HG02852 (cell line): ENCODE measurements around the gene LPCAT1.
"Not testable (repeated sequence)": the region's sequence is repeated elsewhere in the genome, so short reads cannot be mapped to it uniquely, and the experiment has no call there.

Experiments
- ATAC-seq: cut with Tn5 transposase; IDR thresholded peaks from one replicate; pipeline ENCODE4 v1.9.1; 2021; ENCODE audit warnings: mild to moderate bottlenecking, moderate library complexity; ENCODE audit not compliant: unreplicated experiment

The LPCAT1 gene

DNA sequence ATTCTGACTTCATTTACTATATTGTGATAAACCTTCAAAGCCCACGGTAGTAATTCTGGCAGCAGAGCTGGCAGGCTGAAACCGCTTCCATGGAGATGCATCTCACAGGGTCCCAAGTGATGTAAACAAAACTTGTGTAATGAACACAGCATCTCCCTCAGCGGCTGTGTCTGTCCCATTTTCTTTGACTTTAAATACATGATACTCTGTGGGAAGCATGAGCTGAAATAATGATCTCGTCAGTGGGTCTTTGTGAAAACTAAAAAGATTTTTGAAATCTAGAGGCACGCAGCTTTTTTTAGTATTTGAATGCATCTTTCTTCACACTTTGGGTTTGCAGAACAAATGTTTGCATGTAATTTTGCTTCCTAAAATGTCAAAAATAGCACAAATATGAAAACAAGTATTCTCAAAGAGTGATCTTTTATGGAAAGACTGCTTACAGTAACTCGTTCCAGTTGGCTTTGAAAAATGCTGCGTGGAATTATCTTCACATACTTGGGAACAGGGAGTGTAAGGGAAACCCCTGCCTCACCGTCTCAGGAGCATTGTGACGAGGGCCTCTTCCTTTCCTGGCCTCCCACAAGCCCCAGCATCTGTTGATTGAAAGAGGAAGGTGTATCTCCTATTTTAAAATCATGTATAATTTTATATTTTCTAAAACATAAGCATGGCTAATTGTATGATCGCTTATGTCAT lies 18.1 kb upstream of the LPCAT1 start:
- no peak for ATAC-seq

DNA sequence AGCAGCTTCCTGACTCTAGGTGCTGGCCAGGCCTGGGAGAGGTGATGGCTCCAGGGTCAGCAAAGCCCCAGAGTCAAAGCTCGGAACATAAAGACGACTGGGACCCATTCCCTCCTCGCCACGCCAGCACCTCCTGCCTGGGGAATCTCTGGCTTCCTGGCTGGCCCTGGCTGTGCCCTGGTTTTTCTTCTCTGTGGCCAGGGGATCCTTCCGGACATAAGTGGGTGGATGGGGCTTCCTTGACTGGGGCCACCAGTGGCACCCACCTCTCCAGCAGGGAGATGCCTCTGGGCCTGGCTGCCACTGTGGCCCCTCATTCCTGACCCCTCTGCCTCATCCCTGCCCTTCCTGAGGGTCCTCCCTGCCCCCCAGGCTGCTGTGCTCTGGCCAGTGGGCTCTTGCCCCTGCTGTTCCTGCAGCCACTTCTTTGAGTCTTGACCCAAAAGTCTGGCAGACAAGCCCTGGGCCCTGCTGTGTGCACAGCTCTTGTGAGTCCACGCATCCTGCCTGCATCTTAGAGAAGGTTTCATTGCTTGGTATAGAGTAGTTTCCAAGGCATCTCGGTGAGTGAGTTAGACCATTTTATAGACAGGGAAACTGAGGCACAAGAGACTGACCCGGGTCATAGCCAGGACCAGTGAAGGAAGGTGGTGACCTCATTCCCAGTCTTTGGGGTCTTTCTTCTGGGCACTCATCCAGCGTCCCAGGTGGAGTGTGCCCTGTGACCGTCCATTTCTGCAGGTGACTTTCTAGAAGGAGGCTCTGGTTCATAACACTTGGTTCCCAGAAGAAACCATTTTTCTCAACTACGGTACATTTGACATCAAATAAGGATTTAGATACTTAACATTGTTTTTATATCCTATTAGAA lies 17.3 kb upstream of the LPCAT1 start:
- no peak for ATAC-seq

DNA sequence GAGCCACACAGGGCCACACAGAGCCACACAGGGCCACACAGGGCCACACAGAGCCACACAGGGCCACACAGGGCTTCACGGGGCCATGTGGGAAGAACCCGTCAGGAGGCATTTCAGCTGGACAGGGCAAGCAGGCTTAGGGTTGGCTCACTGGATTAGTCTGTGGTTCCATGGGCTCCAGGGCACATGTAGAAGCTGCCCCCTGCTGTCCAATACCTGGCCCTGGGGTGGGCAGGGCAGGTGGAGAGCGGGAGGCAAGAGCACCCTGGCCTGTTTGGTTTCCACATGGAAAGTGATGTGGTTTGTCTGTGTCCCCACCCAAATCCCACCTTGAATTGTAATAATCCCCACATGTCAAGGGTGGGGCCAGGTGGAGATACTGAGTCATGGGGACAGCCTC lies 16.4 kb upstream of the LPCAT1 start:
- no peak for ATAC-seq

DNA sequence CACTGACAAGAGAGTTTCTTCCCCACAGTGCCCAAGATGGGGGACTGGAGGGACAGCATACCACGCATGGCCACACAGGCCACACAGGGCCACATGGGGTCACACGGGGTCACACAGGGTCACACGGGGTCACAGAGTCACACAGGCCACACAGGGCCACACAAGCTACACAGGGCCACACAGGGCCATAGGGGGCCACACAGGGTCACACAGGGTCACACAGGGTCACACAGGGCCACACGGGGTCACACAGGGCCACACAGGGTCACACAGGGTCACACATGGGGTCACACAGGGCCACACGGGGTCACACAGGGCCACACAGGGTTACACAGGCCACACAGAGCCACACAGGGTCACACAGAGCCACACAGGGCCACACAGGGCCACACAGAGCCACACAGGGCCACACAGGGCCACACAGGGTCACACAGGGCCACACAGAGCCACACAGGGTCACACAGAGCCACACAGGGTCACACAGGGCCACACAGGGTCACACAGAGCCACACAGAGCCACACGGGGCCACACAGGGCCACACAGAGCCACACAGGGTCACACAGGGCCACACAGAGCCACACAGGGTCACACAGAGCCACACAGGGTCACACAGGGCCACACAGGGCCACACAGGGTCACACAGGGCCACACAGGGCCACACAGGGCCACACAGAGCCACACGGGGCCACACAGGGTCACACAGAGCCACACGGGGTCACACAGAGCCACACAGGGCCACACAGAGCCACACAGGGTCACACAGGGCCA lies 15.8 kb upstream of the LPCAT1 start:
- ATAC-seq: not testable (repeated sequence)

DNA sequence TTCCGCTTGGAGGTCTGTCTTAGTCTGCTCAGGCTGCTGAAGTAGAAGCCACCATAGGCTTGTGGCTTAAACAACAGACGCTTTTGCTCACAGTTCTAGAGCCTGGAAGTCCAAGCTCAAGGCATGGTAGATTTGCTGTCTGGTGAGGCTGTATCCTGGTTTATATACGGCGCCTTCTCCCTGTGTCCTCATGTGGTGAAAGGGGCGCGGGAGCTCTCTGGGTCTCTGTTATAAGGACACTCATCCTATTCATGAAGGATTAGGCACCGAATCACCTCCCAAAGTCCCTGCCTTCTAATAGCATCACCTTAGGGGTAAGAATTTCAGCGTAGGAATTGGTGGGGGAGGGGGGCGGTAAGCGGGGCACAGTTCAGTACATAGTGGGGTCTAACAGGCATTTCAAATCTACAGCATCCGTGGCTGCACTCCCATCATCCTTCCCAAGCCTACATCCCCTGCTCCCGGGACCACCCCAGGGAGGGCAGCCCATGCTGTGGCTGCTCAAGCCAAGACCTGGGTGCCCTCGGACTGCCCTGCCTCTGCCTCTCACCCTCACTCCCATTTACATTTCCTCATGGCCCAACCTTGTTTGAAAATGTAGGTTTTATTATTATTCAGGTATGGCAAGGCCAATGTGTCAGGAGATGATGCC lies 15.1 kb upstream of the LPCAT1 start:
- no peak for ATAC-seq

DNA sequence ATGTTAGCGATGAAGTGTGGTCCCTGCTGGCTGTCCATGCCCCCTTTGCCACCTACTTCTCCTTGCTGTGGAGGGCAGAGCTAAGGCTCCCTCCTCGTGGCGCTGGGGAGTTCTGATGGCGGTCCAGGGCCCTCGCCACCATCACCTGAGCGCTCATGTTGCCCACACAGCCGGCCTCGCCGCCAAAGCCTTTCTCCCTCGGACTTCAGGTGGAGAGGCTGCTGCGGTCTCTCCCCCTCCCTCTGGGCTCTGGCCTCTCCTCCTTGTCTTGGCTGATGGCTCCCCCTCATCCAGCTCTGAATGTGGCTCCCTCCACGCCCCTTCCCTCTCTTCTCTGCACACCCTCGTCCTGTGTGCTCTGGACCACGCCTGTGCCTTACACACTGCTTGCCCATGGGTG lies 14.5 kb upstream of the LPCAT1 start:
- no peak for ATAC-seq

DNA sequence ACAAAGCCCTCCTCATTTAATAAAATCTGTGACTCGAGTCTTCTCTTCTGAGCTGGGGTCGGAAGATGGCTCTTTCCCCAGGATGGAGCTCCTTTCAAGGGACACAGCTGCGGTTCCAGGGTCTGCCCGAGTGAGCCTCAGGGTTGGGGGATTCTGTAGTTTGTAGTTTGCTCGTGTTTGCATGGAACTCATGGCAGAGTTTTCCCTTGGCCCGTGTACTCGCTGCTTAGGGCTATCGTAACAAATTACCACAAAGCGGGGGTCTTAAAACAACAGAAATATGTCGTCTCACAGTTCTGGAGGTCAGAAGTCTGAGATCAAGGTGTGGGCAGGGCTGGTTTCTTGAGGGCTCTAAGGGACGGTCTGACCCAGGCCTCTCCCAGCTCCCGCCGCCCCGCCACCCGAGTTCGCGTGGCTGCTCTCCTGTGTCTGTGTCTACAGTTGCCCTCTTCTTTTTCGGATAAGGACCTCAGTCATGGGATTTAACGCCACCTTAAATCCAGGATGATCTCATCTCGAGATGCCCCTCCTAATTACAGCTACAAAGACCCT lies 13.9 kb upstream of the LPCAT1 start:
- ATAC-seq: no peak

DNA sequence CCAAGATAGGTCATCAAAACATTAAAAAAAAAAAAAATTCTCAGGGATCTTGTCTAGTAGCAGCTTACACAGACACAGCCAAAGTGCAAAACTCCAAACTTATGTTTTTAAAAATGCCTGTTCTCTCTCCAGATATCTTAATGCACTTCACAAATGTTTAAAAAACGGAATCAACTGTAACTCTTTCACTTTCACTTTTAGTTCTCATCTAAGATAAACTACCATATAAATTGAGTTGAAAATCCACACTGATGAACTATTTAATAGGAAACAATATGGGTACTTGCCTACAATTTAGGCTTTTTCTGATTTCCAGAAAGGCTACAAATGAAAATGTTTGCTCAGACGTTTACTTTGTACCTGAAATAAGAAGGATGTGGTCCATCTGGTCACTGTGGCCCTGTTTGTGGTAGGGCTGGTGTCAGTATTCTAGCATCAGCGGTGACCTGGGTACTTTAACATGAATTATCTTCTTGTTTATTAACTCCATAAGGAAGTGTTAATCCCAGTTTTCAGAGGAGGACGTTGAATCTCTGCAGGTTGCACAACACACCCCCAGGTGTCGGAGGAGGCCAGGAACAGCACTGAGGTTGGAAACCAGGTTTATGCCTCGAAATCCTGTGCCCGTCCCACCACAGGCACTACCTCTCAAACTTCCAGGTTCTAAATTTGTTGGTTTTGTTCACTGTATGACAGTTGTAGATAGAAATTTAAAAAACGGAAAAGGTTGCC lies 13.3 kb upstream of the LPCAT1 start:
- no peak for ATAC-seq

DNA sequence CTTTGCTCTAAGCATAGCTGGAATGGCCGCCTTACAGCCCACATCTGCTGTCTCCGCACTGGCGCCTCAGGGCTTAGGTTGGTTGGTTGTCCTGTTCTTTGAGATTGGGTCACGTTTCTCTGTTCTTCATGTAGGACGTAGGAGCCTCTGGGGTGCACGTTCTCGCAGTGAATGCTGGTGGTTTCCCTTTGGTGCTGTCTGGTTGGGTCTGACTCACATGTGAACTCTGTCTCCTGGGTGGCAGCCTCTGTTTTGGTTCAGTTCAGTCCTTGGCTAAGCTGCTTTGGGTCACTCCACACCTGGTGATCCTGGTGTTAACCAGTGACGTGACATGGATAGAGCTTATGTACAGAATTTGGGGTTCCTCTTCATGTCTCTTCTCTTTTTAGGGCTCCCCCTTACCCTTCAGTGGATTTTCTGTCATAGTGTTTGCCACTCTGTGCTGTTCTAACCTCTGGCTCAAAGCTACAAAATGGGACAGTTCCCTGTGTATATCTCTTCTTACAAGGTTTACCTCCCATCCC lies 12.6 kb upstream of the LPCAT1 start:
- ATAC-seq: peak; percentile 97

DNA sequence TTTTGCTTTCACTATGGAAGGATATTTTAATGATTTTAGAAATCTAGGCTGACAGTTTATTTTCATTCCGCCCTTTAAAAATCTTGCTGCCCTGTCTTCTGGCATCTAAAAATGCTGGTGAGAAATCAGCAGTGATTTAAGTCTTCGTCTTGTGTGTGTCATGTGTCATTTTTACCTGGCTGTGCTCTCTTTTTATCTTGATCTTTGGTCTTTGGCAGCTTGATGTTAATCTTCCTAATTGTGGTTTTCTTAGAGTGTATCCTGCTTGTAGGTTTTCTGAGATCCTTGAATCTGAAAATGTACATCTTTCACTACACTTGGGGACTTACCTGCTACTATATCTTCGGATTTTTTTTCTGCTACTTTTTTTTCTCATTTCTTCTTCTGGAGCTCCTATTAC lies 11.9 kb upstream of the LPCAT1 start:
- no peak for ATAC-seq

DNA sequence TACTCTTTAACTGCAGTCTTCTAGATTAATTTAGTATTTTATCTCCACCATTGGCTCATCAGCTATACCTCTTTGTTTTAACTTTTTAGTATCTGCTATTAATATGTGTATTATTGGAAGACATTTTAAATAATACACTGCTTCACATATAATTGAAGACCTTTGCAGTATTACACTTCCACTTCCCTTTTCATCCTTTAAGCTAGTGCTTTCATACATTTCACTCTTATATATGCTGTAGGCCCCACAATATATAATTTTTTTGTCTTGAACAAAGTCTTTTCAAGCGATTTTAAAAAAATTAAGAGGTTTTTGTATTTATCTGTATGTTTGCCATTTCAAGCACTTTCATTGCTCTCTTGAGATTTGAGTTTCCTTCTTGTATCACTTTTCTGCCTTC lies 8.6 kb upstream of the LPCAT1 start:
- no peak for ATAC-seq

DNA sequence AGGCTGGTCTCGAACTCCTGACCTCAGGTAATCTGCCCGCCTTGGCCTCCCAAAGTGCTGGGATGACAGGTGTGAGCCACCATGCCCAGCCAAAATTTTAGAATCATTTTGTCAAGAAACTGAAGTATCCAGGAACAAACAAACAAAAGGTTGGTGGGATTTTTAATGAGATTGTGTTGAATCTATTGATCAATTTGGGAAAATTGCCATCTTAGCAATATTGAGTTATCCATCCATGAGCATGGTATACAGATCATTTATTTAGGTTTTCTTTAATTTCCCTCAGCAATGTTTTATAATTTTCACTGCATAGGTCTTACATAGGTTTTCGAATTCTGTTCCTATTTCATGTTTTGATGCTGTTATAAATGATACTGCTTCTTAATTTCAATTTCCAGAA lies 5.7 kb upstream of the LPCAT1 start:
- no peak for ATAC-seq

DNA sequence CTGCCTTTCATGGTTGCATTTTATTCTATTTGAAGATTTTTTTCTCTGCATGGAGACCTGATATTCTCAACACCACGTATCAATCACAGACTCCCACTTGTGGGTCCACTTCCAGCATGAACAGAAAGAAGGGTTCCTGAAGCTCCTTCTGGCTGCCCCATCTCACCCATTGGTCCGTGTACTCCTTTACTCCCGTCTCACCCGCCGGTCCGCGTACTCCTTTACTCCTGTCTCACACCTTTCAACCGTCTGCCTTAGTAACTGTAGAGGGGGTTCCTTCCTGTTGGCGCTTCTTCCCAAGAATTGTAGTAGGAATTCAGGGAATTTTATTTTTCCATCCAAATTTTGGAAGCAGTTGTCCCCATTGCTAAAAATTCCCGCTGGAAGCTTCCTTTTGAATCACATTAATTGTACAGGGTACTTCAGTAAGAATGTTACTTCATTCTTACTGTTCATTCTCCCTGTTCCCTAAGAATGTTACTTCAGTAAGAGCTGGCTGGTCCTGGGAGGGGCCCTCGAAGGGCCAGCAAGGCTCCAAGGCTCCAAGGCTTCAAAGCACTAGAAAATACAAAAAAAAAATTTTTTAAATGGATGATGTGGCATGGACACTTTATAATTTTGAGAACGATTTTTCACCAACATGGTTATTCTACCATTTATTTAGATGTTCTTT lies 3.9 kb upstream of the LPCAT1 start:
- ATAC-seq: no peak

DNA sequence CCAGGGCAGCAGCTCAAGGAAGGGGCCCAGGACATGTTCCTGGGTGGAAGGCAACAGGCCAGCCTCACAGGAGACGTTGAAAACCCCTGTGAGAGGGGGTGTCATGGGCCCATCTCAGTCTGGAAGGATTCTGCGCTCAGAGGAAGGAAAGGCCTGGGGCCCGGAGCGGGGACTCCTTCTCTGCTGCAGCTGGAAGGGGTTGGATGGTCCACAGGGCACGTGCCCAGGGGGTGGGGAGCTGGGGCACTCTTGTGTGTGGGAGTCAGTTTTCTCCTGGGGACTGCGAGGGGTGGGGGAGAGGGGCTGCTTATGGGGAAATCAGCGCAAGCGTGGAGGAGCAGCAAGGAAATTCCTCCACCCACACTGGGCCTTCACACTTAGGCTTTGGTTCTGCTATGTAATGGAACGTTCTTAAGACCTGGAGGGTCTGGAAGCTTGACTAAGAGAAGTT lies 2.9 kb upstream of the LPCAT1 start:
- no peak for ATAC-seq

DNA sequence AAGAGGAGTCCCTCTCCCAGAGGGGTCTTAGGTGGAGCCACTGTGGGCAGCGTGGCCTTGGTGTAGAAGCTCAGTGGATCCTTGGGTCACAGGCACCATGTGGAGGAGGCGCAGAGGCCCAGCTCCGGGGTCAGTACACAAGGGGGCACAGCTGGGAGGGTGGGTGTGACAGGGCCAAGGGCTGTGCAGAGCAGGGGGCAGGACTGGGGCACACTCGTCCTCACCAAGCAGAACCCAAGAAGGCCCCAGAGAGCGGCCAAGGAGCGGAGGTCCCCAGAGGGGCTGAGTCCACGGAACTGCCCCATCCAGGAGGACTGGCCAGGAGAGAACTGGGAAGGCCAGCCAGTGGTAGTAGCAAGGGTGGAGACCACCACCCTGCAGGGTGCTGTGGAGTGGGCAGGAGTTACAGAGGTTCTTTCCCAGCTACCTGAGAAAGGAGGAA lies 2.5 kb upstream of the LPCAT1 start:
- ATAC-seq: no peak

DNA sequence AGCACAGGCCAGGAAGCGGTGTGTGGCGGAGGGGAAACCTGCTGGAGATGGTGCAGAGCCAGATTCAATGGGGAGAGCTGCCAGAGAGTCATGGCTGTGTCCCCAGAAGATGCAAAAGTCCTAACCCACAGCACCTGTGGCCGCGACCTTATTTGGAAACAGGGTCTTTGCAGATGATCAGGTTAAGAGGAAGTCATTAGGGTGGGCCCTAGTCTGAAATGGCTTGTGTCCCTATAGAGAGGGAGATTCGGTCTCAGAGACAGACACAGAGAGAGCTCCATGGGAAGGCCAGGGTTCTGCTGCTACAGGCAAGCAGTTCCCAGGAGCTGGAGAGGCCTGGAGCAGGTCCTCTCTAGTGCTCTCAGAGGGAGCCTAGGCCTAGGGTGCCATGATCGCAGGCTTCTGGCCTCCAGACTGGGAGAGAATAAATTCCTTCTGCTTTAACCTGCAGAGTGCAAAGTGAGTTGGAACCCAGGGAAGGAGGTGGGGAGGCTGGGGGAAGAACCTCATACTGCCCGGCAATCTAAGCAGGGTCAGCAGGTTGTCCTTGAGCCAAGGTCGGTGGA lies 1.9 kb upstream of the LPCAT1 start:
- ATAC-seq: no peak

DNA sequence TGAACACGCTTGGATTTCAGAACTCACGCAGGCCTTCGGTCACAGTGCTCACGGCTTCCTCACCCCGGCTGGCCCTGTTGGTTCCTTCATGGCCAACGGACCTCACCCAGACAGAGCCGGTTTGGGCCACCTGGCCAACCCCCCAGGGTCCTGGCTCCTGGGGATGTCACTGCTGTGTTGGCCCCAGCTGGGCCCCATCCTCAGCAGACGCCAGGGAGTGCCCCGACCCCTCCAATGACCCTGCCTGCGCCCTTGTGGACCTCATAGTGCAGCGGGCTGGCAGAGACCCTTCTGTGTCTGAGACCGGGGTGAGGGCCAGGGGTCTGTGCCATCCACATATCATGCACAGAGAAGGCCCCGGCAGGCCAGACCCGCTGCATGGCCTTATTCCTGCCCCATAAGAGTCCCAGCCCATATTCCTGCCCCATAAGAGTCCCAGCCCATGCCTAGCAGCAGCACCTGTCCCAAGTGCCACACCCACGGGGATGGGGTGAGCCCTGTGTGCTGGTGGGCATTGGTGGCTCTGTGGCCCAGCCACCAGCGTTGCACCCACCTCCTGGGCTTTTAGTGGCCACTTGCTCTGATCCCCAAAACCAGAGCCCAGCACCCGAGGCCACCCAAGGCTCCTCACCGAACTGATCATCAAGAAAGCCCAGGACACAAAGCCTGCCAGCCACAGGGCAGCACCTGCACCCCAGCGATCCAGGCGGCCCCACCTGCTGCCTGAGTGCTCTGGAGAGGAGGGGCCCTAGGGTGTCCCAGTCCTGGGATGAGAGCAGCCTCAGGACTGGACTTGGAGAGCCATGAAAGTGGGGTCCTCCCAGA lies 1.3 kb upstream of the LPCAT1 start:
- ATAC-seq: no peak

DNA sequence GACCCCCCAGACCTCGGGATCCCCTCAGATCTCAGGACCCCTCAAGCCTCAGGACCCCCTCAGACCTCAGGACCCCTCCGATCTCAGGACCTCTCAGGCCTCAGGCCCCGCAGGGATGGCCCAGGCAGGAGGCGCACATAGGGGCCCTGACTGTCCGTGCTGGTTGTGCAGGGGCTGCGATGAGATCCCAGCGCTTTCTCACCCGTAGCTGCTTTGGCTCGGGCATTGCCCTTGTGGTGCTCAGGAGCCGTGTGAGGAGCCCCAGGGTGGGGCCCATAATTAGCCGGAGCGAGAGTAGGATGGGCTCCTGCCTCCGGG lies 680 bp upstream of the LPCAT1 start:
- no peak for ATAC-seq
